ENCODE results near the gene PDE3A.

The PDE3A gene

DNA sequence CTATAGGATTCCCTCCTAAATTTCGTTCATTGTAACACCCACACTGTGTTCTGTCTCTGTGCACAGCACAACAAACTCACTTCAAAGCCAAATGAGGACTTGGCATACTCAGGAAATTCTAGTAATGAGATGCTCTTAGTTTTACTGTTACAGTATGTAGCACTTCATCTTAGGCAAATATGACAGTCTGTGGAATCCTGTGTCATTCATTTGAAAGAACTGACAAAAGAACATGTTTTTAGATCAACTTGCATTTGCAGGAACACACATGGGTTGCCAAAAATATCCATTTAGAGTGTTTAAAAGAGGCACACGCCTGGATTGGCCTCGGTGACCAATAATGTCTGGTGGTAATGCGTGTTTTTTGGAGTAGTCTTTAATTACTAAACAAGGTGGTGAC, 56.5 kb downstream of the PDE3A start:
- DNase-seq (ENCODE audit: low read depth): no peak

DNA sequence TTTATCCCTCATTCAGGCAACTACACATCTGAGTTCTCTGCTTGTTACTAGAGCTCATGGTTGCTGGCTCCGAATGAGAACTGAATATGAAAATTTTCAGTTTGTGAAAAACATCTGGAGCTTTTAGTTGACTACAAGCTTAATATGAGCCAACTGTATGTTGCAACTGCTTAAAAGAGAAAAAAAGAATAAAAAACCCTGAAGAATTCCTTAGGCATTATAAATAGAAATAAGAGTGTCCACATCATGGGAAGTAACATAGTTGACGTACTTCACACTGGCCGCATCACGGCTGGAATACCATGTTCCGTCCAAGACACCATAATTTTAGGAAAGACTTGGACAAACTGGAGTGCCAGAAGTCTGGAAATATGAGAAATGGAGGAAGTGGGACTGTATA, 57.9 kb downstream of the PDE3A start:
- no peak for DNase-seq (ENCODE audit: low read depth)

DNA sequence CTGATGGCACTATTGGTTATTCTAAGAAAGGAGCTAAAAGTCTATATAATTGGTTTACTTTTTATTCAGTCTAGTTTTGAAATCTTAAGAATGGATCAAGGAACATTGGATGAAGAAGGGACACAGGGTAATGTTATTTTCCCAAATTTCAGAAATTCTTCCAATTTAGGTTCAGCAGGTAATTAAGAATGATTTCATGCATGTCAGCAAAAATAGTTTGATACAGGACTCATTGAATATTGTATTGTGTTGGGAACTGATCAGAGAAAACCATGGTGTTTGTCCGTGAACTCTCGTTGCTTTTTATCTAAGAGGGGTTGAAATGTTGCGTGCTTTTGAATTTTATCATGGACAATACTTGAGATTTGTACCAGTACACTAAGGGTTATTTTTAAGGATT, 58.6 kb downstream of the PDE3A start:
- DNase-seq (ENCODE audit: low read depth): no peak

DNA sequence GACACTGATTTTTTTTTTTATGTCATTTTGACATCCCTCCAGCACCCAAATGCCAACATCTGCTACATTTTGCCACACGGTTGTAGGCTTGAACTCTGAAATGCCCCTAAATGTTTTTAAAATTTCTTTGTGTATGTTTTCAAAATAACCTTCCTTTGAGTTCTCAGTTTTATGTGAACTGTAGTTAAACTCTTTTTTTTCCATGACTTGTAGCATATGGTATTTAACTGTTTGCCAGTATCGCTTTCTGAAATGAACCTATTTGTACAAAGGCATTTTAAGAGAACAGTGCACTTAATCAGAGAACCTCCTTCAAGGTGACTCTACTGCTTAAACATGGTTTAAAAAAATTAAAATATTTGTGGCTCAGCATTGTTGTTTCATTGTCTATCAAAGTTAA, 61.5 kb downstream of the PDE3A start:
- DNase-seq (ENCODE audit: low read depth): no peak

DNA sequence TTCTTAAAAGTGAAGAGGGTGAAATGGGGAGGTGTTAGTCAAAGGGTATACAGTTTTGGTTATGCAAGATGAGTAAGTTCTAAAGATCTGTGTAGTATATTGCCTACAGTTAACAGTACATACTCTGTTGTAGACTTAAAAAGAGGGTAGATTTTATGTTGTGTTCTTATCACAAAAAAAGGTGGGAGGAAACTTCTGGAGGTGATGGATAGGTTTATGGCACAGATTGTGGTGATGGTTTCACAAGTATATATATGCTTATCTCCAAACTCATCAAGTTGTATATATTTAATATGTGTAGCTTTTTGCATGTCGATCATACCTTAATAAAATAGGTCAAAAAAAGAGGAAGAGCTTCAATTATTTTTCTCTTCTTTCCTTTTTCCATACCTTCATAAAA, 64.0 kb downstream of the PDE3A start:
- DNase-seq (ENCODE audit: low read depth): no peak

DNA sequence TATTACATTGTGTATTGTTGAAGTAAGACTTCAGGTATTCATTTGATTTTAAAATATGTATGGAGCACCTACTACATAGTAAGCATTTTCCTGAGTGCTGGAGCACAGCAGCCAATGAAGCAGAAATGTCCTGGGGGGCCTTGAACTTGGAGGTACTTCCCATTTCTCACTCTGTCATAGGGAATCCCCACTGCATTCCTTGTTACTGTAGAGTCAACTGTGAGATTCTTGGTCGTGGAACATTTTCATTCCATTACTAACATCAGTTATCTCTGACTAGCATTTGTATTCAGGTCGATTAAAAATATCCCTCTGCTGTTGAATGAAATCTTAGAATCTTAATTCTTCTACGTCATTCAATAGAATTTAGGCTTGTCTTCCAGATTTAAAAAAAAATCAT, 66.7 kb downstream of the PDE3A start:
- DNase-seq (ENCODE audit: low read depth): no peak

DNA sequence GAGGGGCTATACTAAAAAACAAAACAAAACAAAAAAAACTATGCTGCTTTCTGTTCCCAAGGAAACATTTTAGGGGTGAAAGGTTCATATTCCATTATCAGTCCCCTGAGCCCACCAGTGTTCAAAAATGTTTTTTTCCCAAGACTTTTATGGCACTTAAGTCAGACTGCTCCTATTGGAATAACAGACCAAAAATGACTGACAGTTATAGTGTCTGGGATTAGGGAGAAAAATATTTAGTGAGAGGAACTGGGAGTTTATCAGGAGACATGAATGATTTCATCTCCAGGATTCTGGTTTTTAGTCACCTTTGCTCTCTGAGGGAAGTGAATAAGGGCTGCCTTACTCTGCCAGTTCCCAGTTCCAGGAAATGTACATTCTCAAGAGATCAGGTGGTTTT, 68.0 kb downstream of the PDE3A start:
- no peak for DNase-seq (ENCODE audit: low read depth)

DNA sequence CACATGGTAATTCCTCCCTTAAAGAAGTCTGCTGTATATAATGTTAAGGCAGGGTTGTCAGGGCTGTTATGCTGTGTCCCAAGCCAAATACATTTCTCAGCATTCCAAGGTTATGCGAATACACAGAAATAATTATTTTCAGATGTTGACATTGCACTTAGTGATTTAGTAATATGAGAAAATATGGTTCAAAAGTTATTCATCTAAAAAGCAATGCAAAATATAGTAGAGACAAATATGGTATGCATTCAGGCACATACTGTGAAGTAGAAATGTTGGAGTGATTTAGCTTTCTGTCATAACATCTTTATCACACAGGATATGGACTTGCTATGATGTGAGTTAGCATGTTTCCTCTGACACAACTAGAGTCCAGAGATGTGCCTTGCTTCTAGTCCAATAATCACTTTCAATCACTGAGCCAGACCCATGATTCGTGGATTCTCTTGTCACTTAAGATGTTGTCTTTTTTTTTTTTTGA, 70.0 kb downstream of the PDE3A start:
- no peak for DNase-seq (ENCODE audit: low read depth)

DNA sequence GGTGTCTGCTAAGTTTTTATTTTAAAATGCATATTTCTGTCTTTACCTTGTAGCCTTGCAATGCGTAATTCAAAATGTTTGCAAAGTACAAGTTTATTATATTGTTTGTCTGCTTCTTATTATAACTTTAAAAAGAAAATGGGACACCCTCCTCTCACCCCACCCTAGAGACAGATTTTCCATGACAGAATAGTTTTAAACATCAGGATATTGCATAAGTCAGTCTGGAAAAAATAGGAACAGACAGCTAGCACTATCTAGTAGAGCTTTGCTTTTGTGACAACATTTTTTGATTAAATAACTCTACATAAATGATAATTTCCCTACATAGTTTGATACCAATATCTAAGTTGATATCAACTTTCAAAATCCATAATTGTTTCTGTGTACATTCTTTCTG, 71.3 kb downstream of the PDE3A start:
- no peak for DNase-seq (ENCODE audit: low read depth)

DNA sequence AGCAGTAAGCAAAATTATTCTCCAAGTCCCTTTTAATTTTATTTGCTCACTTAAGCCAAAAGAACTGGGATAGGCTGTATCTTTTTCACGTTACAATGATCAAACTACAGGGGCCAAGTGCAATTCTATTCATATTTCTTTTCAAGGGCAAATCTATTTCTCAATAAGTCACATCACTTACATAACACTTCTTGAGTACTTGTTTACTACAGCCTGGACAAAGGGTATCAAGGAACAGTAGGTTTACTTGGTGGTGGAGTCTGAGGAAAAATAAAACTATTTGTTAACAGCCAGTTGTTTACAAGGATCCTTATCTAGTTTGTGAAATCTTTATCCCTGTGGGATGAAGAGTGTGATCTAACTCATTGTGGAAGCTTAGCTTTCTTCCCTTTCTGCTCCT, 72.1 kb downstream of the PDE3A start:
- no peak for DNase-seq (ENCODE audit: low read depth)

DNA sequence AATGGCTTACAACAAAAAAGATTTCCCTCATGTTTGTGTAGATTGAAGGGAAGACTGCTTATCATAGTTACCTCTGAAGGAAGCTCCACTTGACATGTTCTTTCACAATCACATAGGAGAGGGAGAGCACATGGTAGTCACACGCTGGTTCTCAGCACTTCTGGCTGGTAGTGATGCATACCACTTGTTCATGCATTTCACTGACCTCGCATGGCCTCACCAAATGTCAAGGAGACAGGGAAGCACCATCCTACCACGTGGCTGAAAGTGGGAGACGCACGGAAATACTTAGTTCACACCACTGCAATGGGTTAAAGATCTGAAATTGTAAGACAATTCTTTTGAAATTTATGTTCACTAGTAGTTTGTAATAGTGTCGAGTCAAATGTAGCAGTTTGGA, 74.0 kb downstream of the PDE3A start:
- no peak for DNase-seq (ENCODE audit: low read depth)

DNA sequence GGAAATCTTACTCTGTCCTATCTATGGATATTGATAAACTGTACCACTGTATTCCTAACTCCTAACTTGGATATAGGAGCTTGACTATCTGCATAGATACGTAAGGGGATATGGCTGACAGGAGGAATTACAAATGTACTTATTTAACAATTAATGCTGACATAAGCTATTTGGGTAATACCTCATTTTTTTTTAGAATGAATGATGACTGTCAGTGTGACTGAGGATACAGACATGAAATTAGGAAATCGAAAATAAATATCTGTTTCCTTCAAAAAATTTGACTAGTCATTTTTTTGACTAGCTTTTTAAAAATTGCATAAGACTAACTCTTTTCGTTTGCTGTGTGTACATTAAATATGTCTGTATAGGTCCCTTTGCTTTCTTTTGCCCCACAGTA, 74.9 kb downstream of the PDE3A start:
- no peak for DNase-seq (ENCODE audit: low read depth)

DNA sequence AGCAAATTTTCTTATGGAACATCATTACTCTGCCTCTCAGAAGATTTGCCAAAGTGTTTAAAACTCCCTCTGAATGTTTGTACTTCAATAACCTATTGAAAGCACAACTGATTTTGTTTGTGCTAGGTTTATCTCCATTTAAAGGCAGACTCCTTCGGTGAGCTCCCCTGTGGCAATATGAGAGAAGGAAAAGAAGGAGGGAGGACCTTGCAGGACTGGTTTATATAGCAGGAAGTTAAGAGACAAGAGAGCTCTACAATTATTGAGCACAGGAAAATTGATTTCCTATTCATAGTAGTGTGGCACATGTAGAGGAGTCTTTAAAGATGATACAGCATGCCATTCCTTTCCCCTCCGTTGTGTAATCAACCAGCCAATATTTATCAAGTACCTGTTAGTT, 75.5 kb downstream of the PDE3A start:
- DNase-seq (ENCODE audit: low read depth): no peak

DNA sequence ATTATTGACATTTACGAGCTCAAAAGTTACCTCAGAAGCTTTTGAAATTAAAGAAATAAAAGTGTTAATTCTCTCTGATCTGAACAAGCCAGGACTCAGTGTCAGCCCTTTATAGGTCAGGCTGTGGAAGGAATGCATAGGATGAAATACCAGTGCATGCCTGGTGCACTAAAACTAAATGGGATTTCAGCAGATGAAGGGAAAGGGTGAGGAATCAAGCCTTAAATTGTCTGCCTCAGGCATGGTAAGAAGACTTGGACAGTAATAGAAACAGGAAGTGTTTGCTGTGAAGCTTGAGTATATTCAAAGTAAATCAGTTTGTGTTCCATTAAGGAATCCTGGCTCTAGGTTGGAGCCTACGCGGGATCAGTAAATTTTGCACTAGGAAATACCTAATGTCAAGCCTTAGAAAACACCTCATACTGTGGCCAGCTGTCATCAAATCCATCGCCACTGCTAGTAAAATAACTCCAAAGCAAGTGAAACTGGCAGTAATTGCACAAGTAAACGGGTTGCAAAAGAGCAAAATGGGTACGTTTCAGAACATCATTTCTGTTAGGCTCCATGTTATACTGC, 76.3 kb downstream of the PDE3A start:
- DNase-seq (ENCODE audit: low read depth): no peak

DNA sequence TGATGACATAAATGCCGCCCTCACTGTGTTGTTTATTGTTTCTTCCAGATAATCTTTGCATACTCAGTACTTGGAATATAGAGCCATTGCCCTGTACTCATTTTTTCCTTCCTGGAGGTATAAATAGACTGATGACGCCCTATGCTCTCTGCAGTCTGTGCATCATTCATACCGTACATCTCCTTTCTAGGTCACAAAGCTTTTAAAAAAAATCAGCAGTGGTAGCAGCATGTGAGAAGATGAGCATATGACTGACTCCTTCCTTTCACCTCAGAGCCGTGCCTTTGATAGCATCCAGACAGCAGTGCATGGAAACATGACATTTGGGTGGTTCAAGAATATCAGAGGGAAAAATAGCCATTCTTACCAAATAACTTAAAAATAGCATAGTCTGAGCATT, 77.3 kb downstream of the PDE3A start:
- DNase-seq (ENCODE audit: low read depth): no peak

DNA sequence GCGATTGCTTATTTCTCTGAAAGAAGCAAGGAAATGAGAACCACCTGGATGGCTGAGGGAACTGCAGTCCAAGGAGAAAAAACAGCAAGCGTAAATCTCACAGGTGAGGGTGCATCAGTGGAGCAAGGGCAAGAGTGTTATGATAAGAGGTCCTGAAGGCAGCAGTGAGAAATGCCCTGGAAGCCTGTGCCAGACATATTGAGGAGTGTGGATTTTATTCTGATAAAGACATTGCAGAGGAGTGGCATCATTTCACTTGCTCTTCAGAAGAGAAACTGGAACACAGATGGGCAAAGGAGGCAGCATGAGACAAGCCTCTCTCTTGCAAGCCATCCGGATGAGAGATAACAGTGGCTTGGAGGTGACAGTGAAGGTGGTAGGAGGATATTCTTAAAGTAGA, 78.5 kb downstream of the PDE3A start:
- no peak for DNase-seq (ENCODE audit: low read depth)

DNA sequence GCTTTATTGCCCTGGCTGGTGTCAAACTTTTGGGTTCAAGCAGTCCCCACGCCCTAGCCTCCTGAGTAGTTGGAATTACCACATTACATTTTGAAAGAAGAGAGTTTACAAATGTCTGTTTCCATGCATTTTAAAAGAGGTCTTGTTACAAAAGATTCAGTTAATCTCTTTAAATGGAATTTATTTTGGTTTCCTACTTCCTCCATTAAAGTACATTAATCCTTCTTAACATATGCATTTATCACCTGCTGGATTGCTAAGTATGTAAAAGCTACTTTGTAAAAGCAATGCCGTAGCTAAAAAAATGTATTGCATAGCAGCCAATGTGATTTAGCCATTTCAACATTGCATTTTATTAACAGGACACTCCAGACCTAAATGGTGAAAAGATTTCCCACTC, 80.4 kb downstream of the PDE3A start:
- no peak for DNase-seq (ENCODE audit: low read depth)

DNA sequence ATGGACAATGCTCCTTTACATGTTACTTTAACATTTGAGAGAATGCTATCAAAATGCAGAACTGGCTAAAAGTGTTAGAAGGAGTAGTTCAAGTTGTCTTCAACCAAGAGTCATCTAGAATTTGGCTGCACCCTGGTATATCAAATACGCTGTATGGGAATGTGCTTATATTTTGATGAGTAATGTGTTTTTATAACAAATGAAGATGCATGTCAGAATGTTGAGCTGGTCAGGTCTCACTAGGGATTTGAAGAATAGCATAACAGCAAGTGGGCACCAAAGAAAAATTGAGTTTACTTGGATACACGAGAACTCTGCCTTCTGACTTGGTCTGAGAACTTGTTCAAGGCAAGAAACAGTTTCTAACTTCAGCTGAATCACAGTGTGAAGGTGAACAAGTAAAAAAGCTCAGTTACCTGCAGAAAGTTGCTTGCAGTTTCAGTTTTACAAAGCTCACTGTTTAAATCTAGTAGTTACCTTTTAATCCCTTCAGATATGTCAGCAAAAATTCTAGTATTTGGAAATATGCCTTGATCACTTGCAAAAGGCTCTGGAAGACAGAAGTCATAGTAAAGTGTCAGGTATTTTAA, 82.3 kb downstream of the PDE3A start:
- DNase-seq (ENCODE audit: low read depth): no peak

DNA sequence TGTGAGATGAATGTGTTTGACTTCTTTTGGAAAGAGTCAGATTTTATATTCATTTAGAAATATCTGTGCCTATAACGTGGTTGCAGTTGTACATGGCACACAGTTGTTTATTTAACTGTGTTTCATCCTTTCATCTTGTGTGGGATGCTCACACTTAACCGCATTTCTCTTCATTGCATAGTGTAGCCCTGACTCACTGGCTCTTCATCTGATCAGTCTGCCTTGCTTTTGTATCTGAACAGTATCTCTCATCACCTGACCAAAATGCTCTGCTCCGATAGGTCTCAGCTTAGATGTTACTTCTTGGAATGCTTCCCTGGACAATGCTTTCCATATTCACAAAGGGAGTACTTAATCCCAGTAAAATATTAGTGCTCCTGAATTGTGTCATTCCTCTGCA, 83.4 kb downstream of the PDE3A start:
- DNase-seq (ENCODE audit: low read depth): peak; percentile 71

DNA sequence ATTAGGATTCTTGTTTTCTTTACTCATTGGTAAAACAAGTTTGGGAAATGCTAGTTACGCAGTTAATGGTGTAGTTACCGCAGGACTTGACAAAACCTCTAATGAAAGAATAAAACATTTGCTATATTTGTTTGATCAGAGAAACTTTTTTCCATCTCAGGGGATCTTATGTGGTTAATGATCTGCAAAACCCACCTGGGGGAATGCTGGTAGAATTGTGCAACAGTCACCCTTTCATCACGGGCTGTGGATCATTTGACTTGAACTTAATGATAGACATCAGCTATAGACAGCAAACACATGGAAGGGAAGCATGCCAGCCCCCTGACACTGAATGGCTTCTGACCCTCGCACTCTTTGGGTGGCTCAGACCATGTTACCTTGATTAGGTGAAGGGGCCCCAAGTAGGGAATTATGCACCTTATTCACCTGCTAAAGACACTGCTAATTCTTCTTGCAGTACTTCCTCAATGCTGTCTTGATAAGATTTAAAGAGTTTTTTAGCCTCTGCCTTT, 84.2 kb downstream of the PDE3A start:
- no peak for DNase-seq (ENCODE audit: low read depth)

DNA sequence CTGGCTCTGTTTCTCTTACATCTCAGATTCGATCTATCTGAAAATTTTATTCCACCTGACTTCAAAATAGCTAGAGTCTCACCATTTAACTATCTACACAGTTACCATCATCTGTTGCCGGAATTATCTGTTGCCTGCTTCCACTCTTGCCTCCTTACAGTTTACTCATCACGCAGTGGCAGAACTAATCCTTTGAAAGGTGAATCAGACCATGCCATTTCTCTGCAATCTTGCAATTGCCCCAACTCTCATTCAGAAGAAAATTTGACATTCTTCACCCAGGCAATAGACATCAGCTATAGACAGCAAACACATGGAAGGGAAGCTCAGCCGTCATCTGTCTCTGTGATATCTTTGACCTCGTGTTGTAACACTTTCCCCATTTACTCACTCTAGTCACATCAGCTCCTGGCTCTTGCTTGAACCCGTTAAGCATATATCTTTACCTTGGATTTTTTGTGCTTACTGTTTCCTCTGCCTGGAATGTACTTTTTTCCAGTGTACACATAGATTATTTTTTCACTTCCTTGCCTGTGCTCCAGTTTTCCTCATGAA, 85.5 kb downstream of the PDE3A start:
- no peak for DNase-seq (ENCODE audit: low read depth)

DNA sequence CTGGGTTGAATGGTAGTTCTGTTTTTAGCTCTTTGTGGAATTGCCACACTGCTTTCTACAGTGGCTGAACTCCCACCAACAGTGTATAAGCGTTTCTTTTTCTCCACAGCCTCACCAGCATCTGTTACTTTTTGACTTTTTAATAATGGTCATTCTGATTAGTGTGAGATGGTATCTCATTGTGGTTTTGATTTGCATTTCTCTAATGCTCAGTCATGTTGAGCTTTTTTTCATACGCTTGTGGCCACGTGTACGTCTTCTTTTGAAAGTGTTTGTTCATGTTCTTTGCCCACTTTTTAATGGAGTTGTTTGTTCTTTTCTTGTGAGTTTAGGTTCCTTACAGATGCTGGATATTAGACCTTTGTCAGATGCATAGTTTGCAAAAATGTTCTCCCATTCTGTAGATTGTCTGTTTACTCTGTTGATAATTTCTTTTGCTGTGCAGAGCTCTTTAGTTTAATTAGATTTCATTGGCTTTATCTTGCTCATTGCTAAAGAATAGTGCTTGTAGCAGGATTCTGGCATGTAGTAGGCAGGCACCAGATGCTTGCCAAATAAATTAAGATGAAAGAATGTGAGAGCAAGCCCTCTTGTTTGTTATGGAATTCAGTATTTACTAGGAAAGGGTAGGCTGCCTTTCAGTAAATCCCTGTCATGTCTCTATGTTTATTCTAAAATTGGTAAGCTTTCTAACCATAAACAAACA, 86.8 kb downstream of the PDE3A start:
- DNase-seq (ENCODE audit: low read depth): no peak

DNA sequence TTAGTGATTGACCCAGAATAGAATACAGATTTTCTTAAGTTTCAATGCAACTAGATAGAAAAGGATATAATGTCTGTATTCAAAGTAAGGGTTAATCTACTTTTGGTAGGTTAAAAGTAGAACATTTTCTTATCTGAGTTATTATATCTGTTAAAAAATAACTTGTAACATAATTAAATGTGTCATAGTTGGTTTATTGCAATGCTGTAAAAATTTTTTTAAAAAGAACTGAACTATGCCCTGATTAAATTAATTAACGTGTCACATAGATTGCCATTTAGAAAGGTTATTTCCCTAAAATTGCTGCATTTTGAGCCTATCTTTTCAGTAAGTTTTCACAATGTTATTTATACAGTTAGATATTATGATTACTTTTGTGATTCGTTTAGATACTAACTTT, 89.2 kb downstream of the PDE3A start:
- no peak for DNase-seq (ENCODE audit: low read depth)
